ENCODE results near the gene CACNG7.
"Not testable (repeated sequence)": the region's sequence is repeated elsewhere in the genome, so short reads cannot be mapped to it uniquely, and the experiment has no call there.

CACNG7 gene

DNA sequence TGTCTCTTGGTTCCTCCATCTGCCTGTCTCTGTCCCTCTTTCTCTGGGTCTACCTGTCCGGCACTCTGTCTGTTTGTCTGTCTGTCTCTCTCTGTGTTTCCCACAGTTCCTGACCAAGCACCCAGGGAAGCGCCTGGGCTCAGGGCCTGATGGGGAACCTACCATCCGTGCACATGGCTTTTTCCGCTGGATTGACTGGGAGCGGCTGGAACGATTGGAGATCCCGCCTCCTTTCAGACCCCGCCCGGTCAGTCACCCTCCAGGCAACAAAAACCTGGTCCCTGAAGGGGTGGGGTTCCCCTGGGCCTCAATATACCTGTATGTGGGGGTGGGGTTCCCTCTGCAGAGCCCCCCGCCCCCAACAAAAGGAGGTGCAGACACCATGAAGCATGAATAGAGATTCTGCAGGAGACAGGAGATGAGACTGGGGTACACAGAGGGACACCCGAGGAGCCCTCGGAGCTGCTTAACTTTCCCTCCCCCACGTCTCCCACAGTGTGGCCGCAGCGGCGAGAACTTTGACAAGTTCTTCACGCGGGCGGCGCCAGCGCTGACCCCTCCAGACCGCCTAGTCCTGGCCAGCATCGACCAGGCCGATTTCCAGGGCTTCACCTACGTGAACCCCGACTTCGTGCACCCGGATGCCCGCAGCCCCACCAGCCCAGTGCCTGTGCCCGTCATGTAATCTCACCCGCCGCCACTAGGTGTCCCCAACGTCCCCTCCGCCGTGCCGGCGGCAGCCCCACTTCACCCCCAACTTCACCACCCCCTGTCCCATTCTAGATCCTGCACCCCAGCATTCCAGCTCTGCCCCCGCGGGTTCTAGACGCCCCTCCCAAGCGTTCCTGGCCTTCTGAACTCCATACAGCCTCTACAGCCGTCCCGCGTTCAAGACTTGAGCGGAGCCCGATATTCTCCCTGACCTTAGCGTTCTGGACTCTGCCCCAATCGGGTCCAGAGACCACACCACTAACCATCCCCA lies 2.6 kb upstream of the CACNG7 start:
- peak; percentile 73 for DNase-seq

DNA sequence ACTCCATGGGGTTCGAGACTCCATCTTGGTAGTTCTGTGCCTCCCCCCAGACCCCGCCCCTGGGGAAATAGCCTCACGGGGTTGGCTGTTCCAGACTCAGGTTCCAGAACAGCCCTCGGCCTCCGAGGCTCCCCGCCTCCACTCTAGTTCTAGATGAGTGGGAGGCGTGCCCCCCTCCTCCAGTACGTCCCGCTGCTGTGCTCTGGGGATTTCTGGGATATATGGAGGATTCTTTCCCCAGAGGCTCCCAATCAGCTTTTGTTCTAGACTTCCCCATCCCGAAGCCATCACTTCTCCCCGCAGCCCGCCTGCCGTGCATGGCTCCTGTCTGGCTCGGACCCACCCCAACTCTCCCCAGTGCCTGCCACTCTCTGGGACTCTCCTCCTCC lies 1.9 kb upstream of the CACNG7 start:
- no peak for DNase-seq

DNA sequence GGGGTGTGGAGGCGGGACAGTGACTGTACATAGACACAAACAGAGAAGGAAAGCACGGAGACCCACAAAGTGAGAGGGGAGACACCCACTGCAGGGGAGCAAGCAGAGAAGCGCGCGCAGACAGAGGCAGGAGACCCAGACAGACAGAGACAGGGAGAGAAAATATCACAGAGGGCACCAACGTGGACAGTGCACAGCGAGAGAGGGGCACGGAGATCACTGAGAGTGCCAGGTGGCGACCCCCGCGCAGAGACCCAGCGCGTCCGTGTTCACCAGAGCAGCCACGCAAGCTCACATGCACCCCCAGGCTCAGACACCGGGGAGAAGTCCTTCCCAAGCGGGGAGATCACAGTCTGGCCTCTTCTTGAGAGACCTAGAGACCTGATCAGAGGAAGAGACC lies 1.4 kb upstream of the CACNG7 start:
- DNase-seq = no peak

DNA sequence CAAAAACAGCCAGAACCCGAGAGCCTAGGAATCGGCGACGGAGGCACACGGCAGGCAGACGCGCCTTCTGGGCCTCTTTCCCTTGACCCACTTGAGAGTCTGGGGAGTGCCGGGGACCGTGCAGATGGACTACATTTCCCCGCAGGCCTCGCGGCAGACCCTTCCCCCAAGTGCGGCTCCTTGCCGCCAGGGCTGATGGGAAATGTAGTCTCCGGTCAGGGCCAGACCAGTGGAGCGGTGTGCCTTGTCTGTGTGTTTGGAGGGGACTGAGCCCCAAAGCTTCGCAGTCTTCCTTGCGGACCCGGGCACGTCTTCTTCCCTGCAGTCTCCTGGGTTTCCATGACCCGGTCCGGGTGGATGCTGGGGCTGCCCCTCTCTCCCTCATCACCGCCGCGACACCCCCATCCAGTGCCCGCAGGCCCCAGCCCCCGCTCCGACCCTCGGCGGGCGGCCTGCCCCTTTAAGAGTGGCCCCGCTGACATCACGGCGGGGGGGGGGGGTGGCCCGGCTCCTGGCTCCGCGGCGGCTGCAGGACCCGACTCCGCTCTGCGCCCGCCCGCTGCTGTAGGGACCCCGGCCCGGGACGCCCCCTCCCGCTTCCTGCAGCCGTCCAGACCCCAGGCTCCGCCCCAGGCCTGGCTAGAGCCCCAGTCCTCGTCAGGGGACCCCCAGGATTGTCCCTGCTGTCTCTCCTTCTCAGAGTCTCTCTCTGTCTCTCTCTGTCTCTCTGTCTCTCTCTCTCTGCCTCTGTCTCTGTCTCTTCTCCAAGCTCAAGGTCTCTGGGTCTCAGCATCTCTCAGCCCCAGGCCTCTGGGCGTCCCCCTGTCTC lies 758 bp upstream of the CACNG7 start:
- DNase-seq = peak; percentile 49

DNA sequence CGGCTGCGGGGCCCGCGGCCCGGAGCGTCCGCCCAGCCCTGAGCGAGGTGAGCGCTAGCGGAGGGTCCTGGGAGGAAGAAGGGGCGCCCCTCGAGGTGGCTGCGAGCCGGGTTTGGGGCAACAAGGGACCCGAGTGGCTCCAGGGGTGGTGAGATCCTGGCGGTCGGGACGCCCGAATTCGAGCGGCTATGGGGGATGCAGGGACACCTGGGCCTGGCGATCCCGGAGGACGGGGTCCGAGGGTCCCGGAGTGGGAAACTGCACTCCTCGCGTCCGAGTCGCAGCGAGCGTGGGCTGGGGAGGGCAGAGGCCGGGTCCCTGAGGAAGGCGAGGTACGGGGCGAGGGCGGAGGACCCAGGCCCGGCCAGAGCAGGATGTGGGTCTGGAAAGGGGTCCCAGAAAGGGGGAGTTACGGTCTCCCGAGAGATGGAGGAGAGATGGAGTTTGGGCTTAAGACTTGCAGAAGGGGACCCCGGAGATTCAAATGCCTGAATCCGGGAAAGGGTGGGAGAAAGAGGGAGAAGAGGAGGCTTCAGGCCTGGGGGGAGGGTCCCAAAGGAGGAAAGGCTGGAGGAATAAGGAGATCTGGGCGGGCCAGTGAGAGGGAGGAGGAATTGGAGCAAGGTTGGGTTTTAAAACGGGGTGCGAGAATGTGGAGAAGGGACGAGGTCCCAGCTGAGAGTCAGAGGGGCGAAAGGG lies 542 bp downstream of the CACNG7 start:
- DNase-seq = no peak

DNA sequence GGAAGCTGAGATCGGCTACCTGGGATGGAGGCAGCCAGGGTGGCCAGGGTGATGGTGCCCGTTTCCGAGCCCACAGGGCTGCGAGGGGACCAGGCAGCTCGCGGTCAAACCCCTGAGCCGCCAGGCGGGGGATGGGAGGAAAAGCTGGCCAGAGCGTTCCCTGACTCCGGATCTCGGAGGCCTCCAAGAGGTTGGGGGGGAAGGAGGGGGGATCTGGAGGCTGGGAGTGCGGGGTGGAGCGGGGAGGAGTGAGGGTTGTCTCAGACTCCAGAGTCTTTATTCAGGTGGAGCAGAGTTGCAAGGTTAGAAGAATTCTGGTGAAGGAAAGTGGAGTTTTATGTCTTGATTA lies 1.1 kb downstream of the CACNG7 start:
- DNase-seq = no peak

DNA sequence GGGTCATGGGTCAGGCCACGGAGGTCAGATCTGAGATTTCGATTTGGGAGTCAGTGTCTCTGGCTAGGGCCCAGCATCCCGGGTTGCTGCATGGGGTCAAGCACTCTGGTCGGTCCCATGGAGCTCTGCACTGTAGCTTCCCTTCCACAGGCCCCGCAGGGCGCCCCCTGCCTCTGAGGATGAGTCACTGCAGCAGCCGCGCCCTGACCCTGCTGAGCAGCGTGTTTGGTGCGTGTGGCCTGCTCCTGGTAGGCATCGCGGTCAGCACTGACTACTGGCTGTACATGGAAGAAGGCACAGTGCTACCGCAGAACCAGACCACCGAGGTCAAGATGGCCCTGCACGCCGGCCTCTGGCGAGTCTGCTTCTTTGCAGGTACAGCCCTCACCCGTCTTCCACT lies 3.6 kb downstream of the CACNG7 start:
- DNase-seq = no peak

DNA sequence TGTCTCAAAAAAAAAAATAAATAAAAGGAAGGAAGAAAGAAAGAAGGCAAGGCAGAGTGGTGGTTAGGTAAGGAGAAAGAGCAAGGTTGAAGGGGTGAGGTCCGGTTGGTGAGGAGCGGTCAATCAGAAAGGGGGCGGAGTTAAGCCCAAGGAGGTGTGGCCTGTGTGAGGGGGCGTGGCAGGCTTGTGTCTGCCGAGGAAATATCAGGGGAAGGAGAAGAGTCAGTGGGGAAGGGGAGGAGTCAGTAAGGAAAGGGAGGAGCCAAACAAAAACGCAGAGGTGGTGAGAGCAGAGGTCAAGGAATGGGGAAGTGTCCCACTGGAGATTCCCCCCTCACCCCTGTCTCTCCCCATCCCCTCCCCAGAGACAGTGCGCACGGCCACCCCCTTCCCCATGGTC lies 5.9 kb downstream of the CACNG7 start:
- no peak for DNase-seq

DNA sequence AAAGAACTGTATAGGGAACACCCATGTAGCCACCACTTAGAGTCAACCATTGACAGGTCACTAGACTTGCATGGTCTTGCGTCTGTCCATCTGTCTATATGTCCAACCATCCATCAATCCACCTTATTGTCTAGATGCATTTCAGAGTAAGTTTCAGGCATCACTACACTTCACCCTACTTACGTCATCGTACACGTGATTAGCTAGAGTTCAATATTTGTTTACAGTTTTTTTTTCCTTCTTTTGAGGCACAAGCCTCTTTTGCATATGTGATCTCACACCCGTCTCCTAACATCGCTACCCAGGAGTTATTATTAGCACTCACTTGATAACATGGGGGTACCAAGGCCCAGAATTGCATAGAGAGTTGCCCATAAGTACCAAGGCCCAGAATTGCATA lies 6.9 kb downstream of the CACNG7 start:
- no peak for DNase-seq

DNA sequence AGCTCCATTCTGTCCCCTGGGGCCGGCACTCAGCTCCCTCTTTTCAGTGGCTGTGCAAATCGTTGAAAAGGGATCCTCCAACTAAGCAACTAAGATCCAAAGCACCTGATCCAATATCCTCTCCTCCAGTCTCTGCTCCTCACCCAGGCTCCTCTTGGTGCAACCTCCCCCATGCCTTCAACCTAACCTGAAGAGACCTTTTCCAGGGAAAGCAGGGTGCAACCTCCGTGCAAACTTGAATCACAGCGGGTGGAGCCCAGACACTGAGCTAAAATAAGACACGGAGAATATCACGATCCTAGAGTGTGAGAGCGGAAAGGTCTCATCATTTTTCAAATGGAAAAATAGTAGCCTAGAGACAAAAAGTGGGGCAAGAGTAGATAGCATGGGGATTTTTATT lies 8.3 kb downstream of the CACNG7 start:
- DNase-seq = no peak

DNA sequence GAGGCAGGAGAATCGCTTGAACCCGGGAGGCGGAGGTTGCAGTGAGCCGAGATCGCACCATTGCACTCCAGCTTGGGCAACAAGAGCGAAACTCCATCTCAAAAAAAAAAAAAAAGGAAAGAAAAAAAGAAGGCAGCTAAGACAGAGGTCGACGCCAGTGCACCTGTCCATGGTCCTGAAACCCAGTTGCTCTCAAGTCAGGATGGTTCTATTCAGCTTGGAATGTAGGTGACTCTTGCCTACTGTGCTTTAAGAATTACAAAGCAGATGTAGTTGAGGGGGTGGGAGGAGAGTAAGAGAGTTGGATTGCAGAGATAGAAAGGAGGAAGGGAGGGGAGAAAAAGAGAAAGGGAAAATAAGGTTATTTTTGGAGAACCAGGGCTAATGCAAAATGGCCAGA lies 18.7 kb downstream of the CACNG7 start:
- DNase-seq = peak; percentile 18

DNA sequence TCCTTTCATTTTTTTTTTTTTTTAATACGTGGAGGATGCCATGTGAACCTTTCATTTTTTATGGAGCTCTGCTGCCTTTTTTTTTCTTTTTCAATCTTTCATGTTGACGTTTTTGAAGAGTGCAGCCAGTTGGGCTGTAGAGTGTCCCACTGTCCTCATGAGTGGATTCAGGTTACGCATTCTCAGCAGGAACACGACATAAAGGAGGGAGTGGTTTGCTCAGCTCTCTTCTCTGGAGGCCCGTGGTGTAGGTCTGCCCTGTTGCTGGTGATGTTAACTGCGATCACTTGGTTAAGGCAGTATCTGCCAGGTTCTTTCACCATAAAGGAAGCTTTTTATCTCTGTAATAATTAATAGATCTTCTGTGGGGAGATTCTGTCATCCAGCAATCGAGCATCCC lies 27.0 kb downstream of the CACNG7 start:
- no peak for DNase-seq

DNA sequence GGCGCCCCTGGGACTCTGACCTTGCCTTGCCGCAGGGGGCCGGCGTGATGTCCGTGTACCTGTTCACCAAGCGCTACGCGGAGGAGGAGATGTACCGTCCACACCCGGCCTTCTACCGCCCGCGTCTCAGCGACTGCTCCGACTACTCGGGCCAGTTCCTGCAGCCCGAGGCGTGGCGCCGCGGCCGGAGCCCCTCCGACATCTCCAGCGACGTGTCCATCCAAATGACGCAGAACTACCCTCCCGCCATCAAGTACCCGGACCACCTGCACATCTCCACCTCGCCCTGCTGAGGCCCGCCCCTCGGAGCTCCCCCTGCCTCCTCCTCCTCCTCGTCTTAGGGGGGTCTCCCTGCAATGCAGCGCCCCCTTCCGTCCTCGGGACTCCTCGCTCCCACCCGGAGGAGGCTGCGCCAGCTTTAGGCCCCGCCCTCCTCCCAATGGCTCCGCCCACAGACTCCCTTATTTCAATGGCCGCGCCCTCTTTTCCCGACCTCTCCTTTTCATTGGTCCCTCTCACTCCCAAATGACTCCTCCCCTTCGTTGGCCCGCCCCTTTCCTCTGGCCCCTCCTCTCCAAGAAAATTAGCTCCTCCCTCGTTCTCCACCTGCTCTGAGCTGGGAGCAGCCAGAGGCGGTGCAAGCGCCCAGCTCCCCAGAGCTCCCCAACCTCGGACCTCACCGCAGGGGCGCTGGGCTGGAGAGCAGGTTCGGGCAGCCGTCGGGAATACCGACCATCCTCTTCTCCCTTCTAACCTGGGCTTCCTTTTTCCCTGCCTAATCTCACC lies 33.1 kb downstream of the CACNG7 start:
- no peak for DNase-seq

DNA sequence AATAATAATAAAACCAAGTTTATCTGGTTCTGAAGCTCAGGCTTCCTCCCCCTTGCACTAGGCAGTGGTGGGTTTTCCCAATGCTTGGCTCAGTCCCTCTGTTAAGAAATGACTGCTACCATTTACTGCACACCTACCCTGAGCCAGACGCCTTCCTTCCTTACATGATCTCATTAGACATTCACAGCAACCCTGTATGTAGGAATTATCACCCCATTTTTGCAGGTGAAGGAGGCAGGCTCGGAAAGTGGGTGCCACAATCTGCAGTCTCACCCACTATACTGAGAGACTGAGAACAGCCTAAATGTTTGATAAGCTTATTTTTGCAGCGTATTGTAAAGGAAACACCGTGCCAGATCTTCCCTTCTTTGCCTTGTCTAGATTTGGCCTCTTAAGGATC lies 35.3 kb downstream of the CACNG7 start:
- DNase-seq = no peak

DNA sequence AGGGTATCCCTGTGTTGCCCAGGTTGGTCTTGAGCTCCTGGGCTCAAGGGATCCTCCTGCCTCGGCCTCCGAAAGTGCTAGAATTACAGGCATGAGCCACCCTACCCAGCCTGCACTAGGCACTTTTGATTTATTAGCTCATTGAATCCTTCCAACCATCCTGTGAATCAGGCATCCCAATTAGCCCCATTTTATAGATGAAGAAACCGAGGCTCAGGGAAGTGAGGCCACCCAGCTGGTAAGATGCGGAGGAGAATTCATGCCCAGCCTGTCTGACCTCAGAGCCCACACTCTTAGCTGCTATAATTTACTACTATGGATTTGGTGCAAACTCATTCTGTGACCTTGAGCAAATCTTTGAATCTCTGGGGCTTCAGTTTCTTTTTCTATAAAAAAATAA lies 35.9 kb downstream of the CACNG7 start:
- no peak for DNase-seq

DNA sequence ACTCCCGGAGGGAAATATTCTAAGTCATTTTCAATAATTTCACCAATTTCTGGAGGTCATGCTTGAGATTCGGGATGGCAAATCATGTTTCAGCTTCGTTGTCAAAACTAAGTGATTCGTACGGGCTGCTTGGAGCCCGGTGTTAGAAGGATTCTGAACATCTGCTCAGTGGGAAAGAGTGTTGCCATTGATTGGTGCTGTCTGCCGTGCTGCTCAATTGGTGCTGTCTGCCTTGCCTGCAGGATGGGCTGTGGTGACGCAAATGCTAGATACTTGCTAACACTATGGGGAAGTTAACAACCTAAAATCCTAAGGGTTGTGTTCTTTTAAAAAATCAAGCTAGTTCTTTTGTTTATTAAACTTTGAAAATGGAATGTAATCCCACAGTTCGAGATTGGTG lies 36.4 kb downstream of the CACNG7 start:
- DNase-seq = no peak

DNA sequence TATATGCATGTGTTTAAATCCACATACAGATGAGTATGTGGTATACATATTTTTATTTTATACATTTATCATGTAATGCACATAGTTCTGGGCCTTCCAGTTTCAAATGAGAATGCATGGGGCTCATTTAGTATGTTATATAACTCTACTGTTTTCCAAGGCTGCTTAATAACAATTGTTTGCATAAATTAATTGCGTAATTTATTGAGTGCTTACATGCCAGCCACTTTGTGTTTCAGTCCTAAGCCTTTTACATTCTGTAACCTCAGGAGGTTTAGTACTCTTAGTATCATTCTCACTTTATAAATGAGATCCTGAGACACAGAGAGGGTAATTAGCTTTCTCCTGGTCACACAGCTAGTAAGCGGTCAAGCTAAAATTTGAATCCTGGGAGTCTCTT lies 36.9 kb downstream of the CACNG7 start:
- DNase-seq = no peak

DNA sequence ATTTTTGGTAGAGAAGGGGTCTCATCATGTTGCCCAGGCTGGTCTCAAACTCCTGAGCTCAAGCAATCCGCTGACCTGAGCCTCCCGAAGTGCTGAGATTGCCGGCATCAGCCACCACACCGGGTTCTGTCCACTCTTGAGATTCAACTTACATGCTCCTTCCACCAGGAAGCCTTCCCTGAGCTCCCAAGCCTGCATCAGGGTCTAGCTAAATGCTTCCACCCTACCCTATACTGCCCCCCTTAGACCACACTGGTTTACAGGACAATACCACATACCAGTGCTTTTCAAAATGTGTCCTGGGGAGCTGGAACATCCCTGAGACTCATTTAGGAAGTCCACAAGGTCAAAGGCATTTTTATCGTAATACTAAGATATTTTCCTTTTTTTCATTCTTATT lies 38.5 kb downstream of the CACNG7 start:
- no peak for DNase-seq

DNA sequence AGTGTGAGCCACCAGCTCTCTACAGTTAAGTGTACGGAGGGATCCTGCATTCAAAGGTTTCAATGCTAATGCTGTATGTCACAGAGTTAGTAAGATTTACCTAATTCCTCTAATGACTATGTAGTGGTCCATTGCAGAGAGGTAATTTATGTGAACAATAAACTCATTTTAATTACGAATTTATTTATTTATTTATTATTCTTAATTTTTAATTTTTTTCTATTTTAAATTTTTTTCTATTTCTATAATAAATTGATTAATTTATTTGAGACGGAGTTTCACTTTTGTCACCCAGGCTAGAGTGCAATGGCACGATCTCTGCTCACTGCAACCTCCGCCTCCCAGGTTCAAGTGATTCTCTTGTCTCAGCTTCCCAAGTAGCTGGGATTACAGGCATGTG lies 39.5 kb downstream of the CACNG7 start:
- DNase-seq = not testable (repeated sequence)

DNA sequence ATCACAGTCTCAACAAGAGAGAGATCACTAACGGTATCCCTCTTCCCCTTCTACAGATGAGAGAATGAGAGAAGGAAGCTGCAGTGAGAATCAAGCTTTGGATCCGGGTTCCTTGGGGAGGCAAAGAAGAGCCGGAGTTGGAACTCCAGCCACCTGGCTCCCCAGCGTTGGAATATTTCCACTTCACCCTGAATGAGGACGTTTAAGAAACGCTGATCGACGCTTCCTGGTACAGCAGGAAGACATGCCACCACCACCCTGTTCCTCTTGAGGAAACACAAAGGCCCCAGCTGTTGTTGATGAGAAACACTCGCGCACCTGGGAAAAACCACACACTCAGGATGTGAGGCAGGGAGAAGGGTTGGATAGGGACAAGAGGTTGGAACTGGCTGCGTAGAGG lies 42.4 kb downstream of the CACNG7 start:
- DNase-seq = no peak

DNA sequence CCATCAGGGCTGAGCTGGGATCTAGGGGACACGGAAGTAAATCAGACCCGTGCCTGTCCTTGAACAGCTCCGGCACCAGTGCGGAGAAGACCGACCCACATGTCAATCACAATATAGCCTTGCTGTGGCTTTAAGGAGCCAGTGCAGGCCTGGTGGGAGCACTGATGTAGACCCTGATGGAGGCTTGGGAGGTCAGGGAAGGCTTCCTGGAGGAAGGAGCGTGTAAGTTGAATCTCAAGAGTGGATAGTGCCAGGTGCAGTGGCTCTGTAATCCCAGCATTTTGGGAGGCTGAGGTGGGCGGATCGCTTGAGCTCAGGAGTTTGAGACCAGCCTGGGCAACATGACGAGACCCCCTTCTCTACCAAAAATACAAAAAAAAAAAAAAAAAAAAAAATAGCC lies 42.9 kb downstream of the CACNG7 start:
- no peak for DNase-seq

DNA sequence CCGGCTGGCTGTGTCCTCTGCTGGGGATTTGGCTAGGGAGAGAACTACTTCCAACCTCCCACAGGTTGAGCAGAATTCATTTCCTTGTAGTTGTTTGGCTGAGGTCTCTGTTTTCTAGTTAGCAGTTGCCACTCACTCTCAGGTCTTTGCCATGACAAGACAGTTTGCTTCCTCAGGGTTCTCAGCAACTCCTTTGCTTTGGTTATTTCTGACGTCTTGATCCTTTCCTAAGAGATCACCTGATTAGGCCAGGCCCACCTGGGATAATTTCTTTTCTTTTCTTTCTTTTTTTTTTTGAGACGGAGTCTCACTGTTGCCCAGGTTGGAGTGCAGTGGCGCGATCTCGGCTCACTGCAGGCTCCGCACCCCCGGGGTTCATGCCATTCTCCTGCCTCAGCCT lies 44.3 kb downstream of the CACNG7 start:
- DNase-seq = no peak
